AG10803 (cell line): ENCODE results near the gene DNAJB8.

ENCODE experiments used
- DNase-seq: peaks from one replicate; pipeline ENCODE4 v3.0.0; 2010; ENCODE audit warnings: low read depth
- H3K4me3 ChIP-seq: 2 replicates; pipeline ENCODE4 v1.5.1; 2011; ENCODE audit warnings: mild to moderate bottlenecking, low read length, control low read depth
- TF ChIP-seq, protein P1 (sequence below): conservative IDR thresholded peaks from 2 replicates; pipeline ENCODE4 v1.5.1; 2011; ENCODE audit warnings: mild to moderate bottlenecking, low read length, control low read depth, inconsistent platforms

Gene DNAJB8

DNA sequence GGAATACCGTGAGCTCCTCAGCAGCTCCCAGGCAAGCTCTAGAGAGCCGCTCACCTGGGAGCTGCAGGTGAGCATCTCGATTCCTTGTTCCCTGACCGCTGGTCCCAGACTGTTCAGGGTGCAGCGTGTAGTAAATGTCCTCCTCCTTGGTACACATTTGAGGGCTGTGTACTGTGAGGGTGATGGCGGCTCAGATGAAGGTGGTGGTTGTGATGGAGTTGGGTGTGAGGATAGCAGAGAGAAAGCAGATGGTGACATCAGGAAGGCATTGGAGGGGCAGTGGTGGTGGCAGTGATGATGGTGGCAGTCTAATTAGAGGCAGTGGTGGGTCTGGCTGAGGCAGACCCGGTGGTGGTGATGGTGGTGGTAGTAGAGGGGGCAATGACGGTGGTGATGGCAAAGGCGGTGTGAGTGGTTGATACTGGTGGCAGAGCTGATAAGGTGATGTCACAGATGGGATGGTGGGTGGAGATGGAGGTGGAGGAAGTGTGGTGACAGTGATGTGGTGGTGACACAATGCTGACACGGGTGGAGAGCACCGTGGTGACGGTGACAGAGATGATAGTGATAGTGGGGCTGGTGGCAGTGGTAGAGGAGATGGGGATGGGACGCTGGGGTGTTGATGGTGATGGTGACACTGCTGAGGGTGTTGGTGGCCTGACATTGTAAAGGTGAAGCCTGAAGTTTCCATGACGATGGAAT is at the start of gene DNAJB8:
Gene DNAJB8 (minus strand): TSS at position 51 of the 702 bp plus-strand sequence. CDS start 3,645 bp downstream, outside the sequence.
- no peak within 1 kb of the TSS for H3K4me3 ChIP-seq
- TF ChIP-seq, protein P1, sequence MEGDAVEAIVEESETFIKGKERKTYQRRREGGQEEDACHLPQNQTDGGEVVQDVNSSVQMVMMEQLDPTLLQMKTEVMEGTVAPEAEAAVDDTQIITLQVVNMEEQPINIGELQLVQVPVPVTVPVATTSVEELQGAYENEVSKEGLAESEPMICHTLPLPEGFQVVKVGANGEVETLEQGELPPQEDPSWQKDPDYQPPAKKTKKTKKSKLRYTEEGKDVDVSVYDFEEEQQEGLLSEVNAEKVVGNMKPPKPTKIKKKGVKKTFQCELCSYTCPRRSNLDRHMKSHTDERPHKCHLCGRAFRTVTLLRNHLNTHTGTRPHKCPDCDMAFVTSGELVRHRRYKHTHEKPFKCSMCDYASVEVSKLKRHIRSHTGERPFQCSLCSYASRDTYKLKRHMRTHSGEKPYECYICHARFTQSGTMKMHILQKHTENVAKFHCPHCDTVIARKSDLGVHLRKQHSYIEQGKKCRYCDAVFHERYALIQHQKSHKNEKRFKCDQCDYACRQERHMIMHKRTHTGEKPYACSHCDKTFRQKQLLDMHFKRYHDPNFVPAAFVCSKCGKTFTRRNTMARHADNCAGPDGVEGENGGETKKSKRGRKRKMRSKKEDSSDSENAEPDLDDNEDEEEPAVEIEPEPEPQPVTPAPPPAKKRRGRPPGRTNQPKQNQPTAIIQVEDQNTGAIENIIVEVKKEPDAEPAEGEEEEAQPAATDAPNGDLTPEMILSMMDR: no peak
- no peak for DNase-seq

DNA sequence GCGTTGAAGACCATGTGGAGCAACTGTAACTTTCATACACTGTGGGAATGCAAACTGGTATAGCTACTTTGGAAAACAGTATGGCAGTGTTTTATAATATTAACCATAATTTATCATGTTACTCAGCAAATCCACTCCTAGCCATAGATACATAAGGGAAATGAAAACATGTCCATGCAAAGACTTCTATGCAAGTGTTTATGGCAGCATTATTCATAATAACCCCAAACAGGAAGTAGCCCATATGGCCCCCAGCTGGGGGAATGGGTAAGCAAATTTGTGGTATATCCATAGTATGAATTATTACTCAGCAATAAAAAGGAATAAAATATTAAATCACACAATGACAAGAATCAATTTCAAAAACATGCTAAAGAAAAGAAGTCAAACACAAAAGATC is 49.3 kb upstream of the DNAJB8 start:
- TF ChIP-seq, protein P1: no peak
- H3K4me3 ChIP-seq: no peak overlapping the region
- DNase-seq: no peak

DNA sequence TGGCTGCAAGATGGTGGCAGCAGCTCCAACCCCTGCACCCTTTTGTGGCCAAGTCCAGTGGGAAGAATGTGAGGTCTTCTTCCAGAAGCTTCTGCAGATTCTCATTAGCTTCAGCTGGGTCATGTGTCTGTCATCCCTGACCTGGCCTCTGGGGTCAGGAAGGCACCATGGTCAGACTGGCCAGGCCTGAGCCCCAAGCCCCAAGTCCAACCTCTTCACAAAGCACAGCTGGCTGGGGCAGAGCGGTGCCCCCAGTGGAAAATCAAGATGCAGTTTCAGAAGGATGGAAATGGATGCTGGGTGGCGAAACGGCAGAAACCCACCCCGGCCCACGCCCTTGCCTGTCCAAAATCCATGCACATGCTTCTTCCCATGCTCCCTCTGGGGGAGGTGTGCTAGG is 42.2 kb upstream of the DNAJB8 start:
- H3K4me3 ChIP-seq: no peak overlapping the region
- TF ChIP-seq, protein P1: no peak
- no peak for DNase-seq

DNA sequence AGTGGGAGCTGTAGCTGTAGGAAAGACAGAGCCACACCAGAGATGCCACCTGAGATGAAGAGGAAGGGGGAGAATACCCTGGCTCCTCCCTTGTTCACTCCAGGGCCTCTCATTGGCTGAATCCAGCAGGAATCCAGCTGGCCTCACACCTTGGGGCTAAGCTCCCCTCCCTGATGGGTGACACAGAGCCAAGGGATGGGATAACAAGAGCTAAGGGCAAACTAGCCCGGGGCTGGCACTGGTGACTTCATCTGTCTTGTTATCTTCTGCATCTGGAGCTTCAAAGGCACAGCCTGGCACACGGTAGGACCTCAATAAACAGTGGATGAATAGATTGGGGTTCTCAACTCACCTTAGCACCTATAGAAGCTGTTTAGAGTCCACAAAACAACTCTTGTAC is 40.1 kb upstream of the DNAJB8 start:
- DNase-seq: no peak
- TF ChIP-seq, protein P1: no peak
- H3K4me3 ChIP-seq: no peak overlapping the region

DNA sequence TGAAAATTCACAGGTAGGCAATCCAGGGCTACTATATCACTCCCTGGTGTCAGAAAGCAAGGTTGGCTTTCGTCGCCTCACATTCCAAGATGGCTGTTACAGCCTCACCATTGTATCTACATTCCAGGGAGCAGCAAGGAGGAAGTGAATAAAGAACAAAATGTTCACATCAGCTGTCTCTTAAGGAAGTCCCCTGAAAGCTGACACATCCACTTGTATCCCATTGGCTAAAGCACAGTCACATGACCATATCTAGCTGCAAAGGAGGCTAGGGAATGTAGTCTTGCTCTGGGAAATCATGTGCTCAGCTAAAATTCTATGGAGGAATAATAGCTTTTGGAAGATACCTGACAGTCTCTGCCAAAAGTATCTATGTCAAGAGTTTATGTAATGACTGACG is 39.1 kb upstream of the DNAJB8 start:
- no peak overlapping the region for H3K4me3 ChIP-seq
- TF ChIP-seq, protein P1: no peak
- no peak for DNase-seq

DNA sequence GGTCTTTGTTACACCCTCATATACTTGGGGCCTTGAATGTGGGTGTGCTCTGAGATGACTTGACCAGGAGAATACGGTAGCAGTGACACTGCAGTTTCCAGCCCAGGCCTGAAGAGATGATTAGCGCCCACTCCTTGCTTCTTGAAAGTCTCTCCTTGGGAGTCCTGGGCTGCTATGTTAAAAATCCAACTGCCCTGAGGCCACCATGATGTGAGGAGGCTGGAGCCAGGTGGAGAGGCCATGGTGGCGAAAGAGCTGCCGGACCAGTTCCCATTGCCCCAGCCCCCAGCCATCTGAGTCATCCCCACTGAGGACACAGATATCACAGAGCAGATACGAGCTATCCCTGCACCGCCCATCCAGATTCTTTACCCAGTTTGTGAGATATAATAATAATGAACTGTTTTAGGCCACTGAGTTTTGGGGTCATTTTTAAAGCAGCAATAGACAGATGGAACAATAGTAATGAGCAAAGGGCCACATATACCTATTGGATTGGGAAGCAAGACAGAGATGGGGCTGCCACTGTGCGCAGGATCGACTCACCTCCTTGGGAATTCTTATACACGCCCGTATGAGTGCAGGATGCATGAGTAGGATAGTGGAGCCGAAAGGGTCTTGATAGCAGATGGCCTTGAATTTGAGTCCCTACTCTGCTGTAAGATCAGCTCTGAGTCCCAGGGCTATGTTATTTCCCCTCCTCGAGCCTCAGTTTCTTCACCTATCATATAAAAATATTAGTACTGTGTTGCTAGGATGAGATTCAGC is 38.5 kb upstream of the DNAJB8 start:
- DNase-seq: no peak
- no peak overlapping the region for H3K4me3 ChIP-seq
- TF ChIP-seq, protein P1: no peak

DNA sequence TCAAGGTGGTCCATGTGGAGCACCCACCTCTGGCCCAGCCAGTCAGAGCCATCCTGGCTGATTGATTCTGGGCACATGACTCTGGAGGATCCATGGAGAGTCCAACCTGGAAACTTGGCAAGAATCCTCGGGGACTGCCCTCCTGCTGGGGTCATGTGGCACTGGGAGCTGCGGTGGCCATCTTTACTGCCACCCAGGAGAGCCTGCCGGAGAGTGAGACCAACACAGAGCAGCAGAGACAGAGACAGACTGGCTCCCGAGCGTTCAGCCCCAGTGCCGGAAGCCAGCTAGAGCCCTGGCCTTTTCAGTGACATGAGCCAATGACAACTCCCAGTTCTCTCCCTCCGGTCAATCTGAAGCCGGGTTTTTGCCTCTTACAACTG is 37.8 kb upstream of the DNAJB8 start:
- DNase-seq: no peak
- H3K4me3 ChIP-seq: no peak overlapping the region
- TF ChIP-seq, protein P1: no peak
